ENCODE data around the gene SERPINH1.
A peak's percentile ranks its signal among the peaks of the same experiment; 100 is the strongest.

Gene SERPINH1

GRCh38 chr11:75578977-75579376 lies 16.9 kb downstream of the SERPINH1 start:
- no peaks in the 10 kb centered on the region for H3K4me1 ChIP-seq (ENCODE audit: low read length)
- H3K4me2 ChIP-seq (ENCODE audit: low read depth, low read length), result no peak overlapping the region
- no peak for DNase-seq
- no peaks in the 10 kb centered on the region for H3K79me2 ChIP-seq (ENCODE audit: low read length)
- H3K27me3 ChIP-seq (replicated peaks; ENCODE audit: insufficient read depth, low read length), result peaks cover 24% of the 10 kb centered on the region
- H3K36me3 ChIP-seq (replicated peaks; ENCODE audit: insufficient read depth, low read length), result no peaks in the 10 kb centered on the region
- no peak for TF ChIP-seq EZH2 (optimal IDR thresholded peaks at IDR 0.05; ENCODE audit: low read depth, low read length)
- TF ChIP-seq CTCF (IDR thresholded peaks at IDR 0.05; ENCODE audit: low read length), result no peak
- no peak for TF ChIP-seq EZH2phosphoT487 (IDR thresholded peaks at IDR 0.05; ENCODE audit: low read length)
- H3F3A ChIP-seq (ENCODE audit: insufficient read depth, low read length), result no peaks in the 10 kb centered on the region
- H3K9me3 ChIP-seq (replicated peaks; ENCODE audit: insufficient read depth, low read length), result no peaks in the 10 kb centered on the region
- H3K9me2 ChIP-seq (replicated peaks; ENCODE audit: insufficient read depth, low read length), result no peaks in the 10 kb centered on the region
- H3K9ac ChIP-seq (ENCODE audit: low read length), result no peak overlapping the region
- H3K4me3 ChIP-seq (ENCODE audit: low read length), result no peak overlapping the region
- no peak overlapping the region for H3K27ac ChIP-seq (ENCODE audit: low read length)
- no peak overlapping the region for H2AFZ ChIP-seq (ENCODE audit: low read length)
- H4K20me1 ChIP-seq (ENCODE audit: insufficient read depth, low read length), result no peaks in the 10 kb centered on the region

GRCh38 chr11:75579841-75580240 lies 17.8 kb downstream of the SERPINH1 start:
- Histone ChIP-seq H3K27ac (ENCODE audit: low read length) (no peak overlapping the region), H3K4me3 (ENCODE audit: low read length) (no peak overlapping the region), H3K27me3 (replicated peaks; ENCODE audit: insufficient read depth, low read length) (peaks cover 19% of the 10 kb centered on the region), H3K4me2 (ENCODE audit: low read depth, low read length) (no peak overlapping the region), H3F3A (ENCODE audit: insufficient read depth, low read length) (no peaks in the 10 kb centered on the region), H3K4me1 (ENCODE audit: low read length) (no peaks in the 10 kb centered on the region), H3K36me3 (replicated peaks; ENCODE audit: insufficient read depth, low read length) (no peaks in the 10 kb centered on the region), H2AFZ (ENCODE audit: low read length) (no peak overlapping the region), H3K79me2 (ENCODE audit: low read length) (no peaks in the 10 kb centered on the region), H3K9me3 (replicated peaks; ENCODE audit: insufficient read depth, low read length) (no peaks in the 10 kb centered on the region), H3K9ac (ENCODE audit: low read length) (no peak overlapping the region), H3K9me2 (replicated peaks; ENCODE audit: insufficient read depth, low read length) (no peaks in the 10 kb centered on the region), H4K20me1 (ENCODE audit: insufficient read depth, low read length) (no peaks in the 10 kb centered on the region)
- TF ChIP-seq EZH2phosphoT487 (IDR thresholded peaks at IDR 0.05; ENCODE audit: low read length), result no peak
- TF ChIP-seq CTCF (IDR thresholded peaks at IDR 0.05; ENCODE audit: low read length), result no peak
- no peak for TF ChIP-seq EZH2 (optimal IDR thresholded peaks at IDR 0.05; ENCODE audit: low read depth, low read length)
- no peak for DNase-seq

GRCh38 chr11:75582506-75582894 lies 20.4 kb downstream of the SERPINH1 start:
- H2AFZ ChIP-seq (ENCODE audit: low read length), result peak overlapping the region; percentile 83
- TF ChIP-seq EZH2 (optimal IDR thresholded peaks at IDR 0.05; ENCODE audit: low read depth, low read length) (no peak), CTCF (IDR thresholded peaks at IDR 0.05; ENCODE audit: low read length) (no peak), EZH2phosphoT487 (IDR thresholded peaks at IDR 0.05; ENCODE audit: low read length) (no peak)

More at GRCh38 chr11:75582506-75582894, 20.4 kb downstream of the SERPINH1 start:
- Histone ChIP-seq H3F3A (ENCODE audit: insufficient read depth, low read length) (no peaks in the 10 kb centered on the region), H3K36me3 (replicated peaks; ENCODE audit: insufficient read depth, low read length) (no peaks in the 10 kb centered on the region), H3K79me2 (ENCODE audit: low read length) (no peaks in the 10 kb centered on the region), H4K20me1 (ENCODE audit: insufficient read depth, low read length) (no peaks in the 10 kb centered on the region), H3K9me3 (replicated peaks; ENCODE audit: insufficient read depth, low read length) (no peaks in the 10 kb centered on the region), H3K9me2 (replicated peaks; ENCODE audit: insufficient read depth, low read length) (no peaks in the 10 kb centered on the region), H3K4me3 (ENCODE audit: low read length) (peak overlapping the region; percentile 62), H3K4me1 (ENCODE audit: low read length) (no peaks in the 10 kb centered on the region), H3K27me3 (replicated peaks; ENCODE audit: insufficient read depth, low read length) (peaks cover 19% of the 10 kb centered on the region), H3K4me2 (ENCODE audit: low read depth, low read length) (peak overlapping the region; percentile 89), H3K27ac (ENCODE audit: low read length) (no peak overlapping the region), H3K9ac (ENCODE audit: low read length) (peak overlapping the region; percentile 42; the same call in 1 of the 2 replicates)
- DNase-seq, result no peak

Measured in MM.1S (cell line).